ENCODE results near the gene GTF3C5. TPM values are rescaled to one million over a fixed set of nuclear protein-coding genes. Genes with fewer than 3 reads are reported as not detected.

GTF3C5 gene
- total RNA-seq, 4 donors from 2014 or later = 49.4 to 94.2 (median 73.3) TPM

- Histone ChIP-seq H3K4me1 (peaks cover 0 to 7% (median 3%) of the 10 kb centered on the region in 4 donors), H3K27ac (no peak overlapping the region), H3K4me3 (no peak overlapping the region), H3K27me3 (no peaks in the 10 kb centered on the region), H3K9me3 (no peaks in the 10 kb centered on the region), H3K36me3 (peaks cover 7 to 99% (median 67%) of the 10 kb centered on the region in 3 donors)
- 88 to 90% methylated on average over 5 to 7 of the region's 7 CpGs for WGBS, 2 donors
- DNase-seq (ENCODE audit: low spot score in 2 of 2) = no peak
- TF ChIP-seq CTCF (IDR thresholded peaks at IDR 0.05) (no peak), POLR2A (IDR thresholded peaks at IDR 0.05) (no peak), EP300 (IDR thresholded peaks at IDR 0.05) (no peak)
Measured at GRCh38 chr9:133105461-133105770, 74.6 kb downstream of the GTF3C5 start.

- Histone ChIP-seq H3K36me3 (peaks cover 7 to 99% (median 55%) of the 10 kb centered on the region in 3 donors), H3K4me3 (no peak overlapping the region), H3K27me3 (no peaks in the 10 kb centered on the region), H3K4me1 (peaks cover 0 to 9% (median 3%) of the 10 kb centered on the region in 4 donors), H3K27ac (no peak overlapping the region), H3K9me3 (no peaks in the 10 kb centered on the region)
- 91 to 94% methylated on average over 14 to 16 of the region's 17 CpGs for WGBS, 2 donors
- no peak for DNase-seq (ENCODE audit: low spot score in 2 of 2)
- no peak for TF ChIP-seq EP300 (IDR thresholded peaks at IDR 0.05)
- no peak for TF ChIP-seq POLR2A (IDR thresholded peaks at IDR 0.05)
- no peak for TF ChIP-seq CTCF (IDR thresholded peaks at IDR 0.05)
Measured at GRCh38 chr9:133106511-133107244, 75.9 kb downstream of the GTF3C5 start.

- 92 to 93% methylated on average over 6 to 11 of the region's 13 CpGs for WGBS, 2 donors
- no peak for TF ChIP-seq EP300 (IDR thresholded peaks at IDR 0.05)
- TF ChIP-seq CTCF (IDR thresholded peaks at IDR 0.05) = no peak
- Histone ChIP-seq H3K27me3 (no peaks in the 10 kb centered on the region), H3K36me3 (peaks cover 7 to 99% (median 48%) of the 10 kb centered on the region in 3 donors), H3K27ac (no peak overlapping the region), H3K4me1 (peaks cover 0 to 15% (median 6%) of the 10 kb centered on the region in 4 donors), H3K4me3 (no peak overlapping the region), H3K9me3 (no peaks in the 10 kb centered on the region)
- no peak for DNase-seq (ENCODE audit: low spot score in 2 of 2)
Measured at GRCh38 chr9:133107245-133107722, 76.5 kb downstream of the GTF3C5 start.

Small RNAs within 50 kb of the gene (small RNA-seq; reads per million reads assigned to genes)
- gene MIR6877 = not detected

Other genes starting within 250 kb of the GTF3C5 start
- gene AK8, start 152.7 kb upstream of the GTF3C5 start, total RNA-seq = 1 to 10 TPM in 2 of 4 donors, under 1 TPM in 2; 0.30 to 4.3 (median 1.7) TPM
- gene SPACA9, start 152.1 kb upstream of the GTF3C5 start, total RNA-seq = 1 to 10 TPM; 4.2 to 5.9 (median 5.3) TPM
- 10 to 100 TPM; 48.6 to 88.4 (median 68.9) TPM for gene TSC1, start 86.4 kb upstream of the GTF3C5 start, total RNA-seq
- not detected for gene GFI1B, start 52.3 kb upstream of the GTF3C5 start, total RNA-seq
- 10 to 100 TPM in 1 of 4 donors, 1 to 10 TPM in 3; 1.7 to 10.5 (median 2.6) TPM for gene CEL, start 31.0 kb downstream of the GTF3C5 start, total RNA-seq
- 10 to 100 TPM; 34.5 to 60.0 (median 48.7) TPM for gene RALGDS, start 90.2 kb downstream of the GTF3C5 start, total RNA-seq
- 10 to 100 TPM; 15.3 to 63.3 (median 36.8) TPM for gene GBGT1, start 132.9 kb downstream of the GTF3C5 start, total RNA-seq
- not detected for gene OBP2B, start 178.3 kb downstream of the GTF3C5 start, total RNA-seq
- gene ABO, start 244.2 kb downstream of the GTF3C5 start, total RNA-seq = 10 to 100 TPM in 2 of 4 donors, 1 to 10 TPM in 2; 4.8 to 25.5 (median 8.9) TPM